Keratinocyte (primary cell): ENCODE data around the gene RNF148. TPM values are rescaled to one million over a fixed set of nuclear protein-coding genes. Genes with fewer than 3 reads are reported as not detected.

Experiments used
- DNase-seq: peaks from one replicate; pipeline ENCODE4 v3.0.0-alpha.2; 2011; ENCODE audit warnings: low read depth, missing footprints, low spot score
- FAIRE-seq: peaks from 2 replicates; lab custom pipeline; 2011; peaks lifted over from hg19 to GRCh38; lab: Jason Lieb, UNC
- H2AFZ ChIP-seq: 2 replicates; pipeline ENCODE4 v1.6.0; 2012; ENCODE audit warnings: low read length, control low read depth, inconsistent platforms; ENCODE audit not compliant: control insufficient read depth
- H3K27ac ChIP-seq: 2 replicates; pipeline ENCODE4 v1.5.1; 2011; ENCODE audit warnings: low read length; ENCODE audit not compliant: control insufficient read depth, insufficient read depth
- H3K27me3 ChIP-seq: 3 replicates; pipeline ENCODE4 v1.6.0; 2011; ENCODE audit warnings: low read length; ENCODE audit not compliant: control insufficient read depth, insufficient read depth; ENCODE audit errors: extremely low read depth
- H3K36me3 ChIP-seq, 2 experiments: 2 replicates in 1 of 2; 3 replicates in 1 of 2; pipeline ENCODE4 v1.5.1; 2011; ENCODE audit warnings: low read length in 2 of 2, mild to moderate bottlenecking in 1 of 2; ENCODE audit not compliant: control insufficient read depth in 2 of 2, insufficient read depth in 2 of 2; ENCODE audit errors: extremely low read depth in 1 of 2
- H3K4me1 ChIP-seq: 3 replicates; pipeline ENCODE4 v1.5.1; 2011; ENCODE audit warnings: low read length; ENCODE audit not compliant: control insufficient read depth, insufficient read depth; ENCODE audit errors: extremely low read depth
- H3K4me2 ChIP-seq: 3 replicates; pipeline ENCODE4 v1.6.0; 2011; ENCODE audit warnings: low read depth, low read length; ENCODE audit not compliant: control insufficient read depth, insufficient read depth; ENCODE audit errors: extremely low read depth
- H3K4me3 ChIP-seq, 3 experiments: fragments of 200-600 bp in 1 of 3; sonication (generic) in 1 of 3; 2 replicates in 2 of 3; 3 replicates in 1 of 3; pipeline ENCODE4 v1.5.1; 2011 to 2016; ENCODE audit warnings: low read length in 3 of 3, mild to moderate bottlenecking in 3 of 3, control low read depth in 2 of 3, inconsistent platforms in 1 of 3, low read depth in 1 of 3, mixed read lengths in 1 of 3, mixed run types in 1 of 3, moderate library complexity in 1 of 3; ENCODE audit not compliant: control insufficient read depth in 2 of 3, insufficient read depth in 2 of 3; ENCODE audit errors: extremely low read depth in 1 of 3
- H3K79me2 ChIP-seq: 2 replicates; pipeline ENCODE4 v1.6.0; 2012; ENCODE audit warnings: low read length; ENCODE audit not compliant: control insufficient read depth, insufficient read depth
- H3K9ac ChIP-seq: 3 replicates; pipeline ENCODE4 v1.6.0; 2011; ENCODE audit warnings: low read length; ENCODE audit not compliant: control insufficient read depth, insufficient read depth; ENCODE audit errors: extremely low read depth
- H3K9me1 ChIP-seq: 3 replicates; pipeline ENCODE4 v1.6.0; 2011; ENCODE audit warnings: low read length; ENCODE audit not compliant: control insufficient read depth, insufficient read depth; ENCODE audit errors: extremely low read depth
- H3K9me3 ChIP-seq: 2 replicates; pipeline ENCODE4 v1.5.1; 2012; ENCODE audit warnings: low read depth, low read length; ENCODE audit not compliant: control insufficient read depth
- H4K20me1 ChIP-seq: 3 replicates; pipeline ENCODE4 v1.6.0; 2011; ENCODE audit warnings: low read length; ENCODE audit not compliant: control insufficient read depth, insufficient read depth; ENCODE audit errors: extremely low read depth
- CTCF ChIP-seq, 3 experiments: IDR thresholded peaks in 1 of 3; conservative IDR thresholded peaks in 1 of 3; optimal IDR thresholded peaks in 1 of 3; 2 replicates in 2 of 3; 3 replicates in 1 of 3; pipeline versions ENCODE3 to v1.5.1; 2011; ENCODE audit warnings: low read length in 3 of 3, mild to moderate bottlenecking in 3 of 3, moderate library complexity in 2 of 3, control low read depth in 1 of 3, inconsistent platforms in 1 of 3; ENCODE audit not compliant: insufficient read depth in 2 of 3; ENCODE audit errors: extremely low read depth in 1 of 3
- EZH2 ChIP-seq: IDR thresholded peaks from one replicate; pipeline ENCODE4 v1.6.1; 2012; ENCODE audit warnings: inconsistent platforms, mild to moderate bottlenecking, low read length, moderate library complexity
- dilution Hi-C: fragments of 300-500 bp; cut with MboI; formaldehyde crosslinking; loops from one replicate; pipeline ENCODE4 v1.7.0; 2020; ENCODE audit warnings: low sequenced_read_pairs; ENCODE audit not compliant: extremely low pct_ligation_motif_present
- polyA plus RNA-seq, 5 experiments: library from polyadenylated mRNA; depleted of rRNA in 3 of 5; stranded (reverse) in 3 of 5; stranded (forward) in 1 of 5; unstranded in 1 of 5; fragments of >200 nt; gene quantifications; 1 replicate in 1 of 5; 2 replicates in 3 of 5; 3 replicates in 1 of 5; pipeline versions ENCODE4 v1.2.1 to v1.2.3, GENCODE V29; 2011 to 2012; ENCODE audit warnings: missing spikeins in 2 of 5, low read depth in 1 of 5, low replicate concordance in 1 of 5

The RNF148 gene
- polyA plus RNA-seq, 1 donor (not counting 4 experiments of a cell fraction or from before 2014, with no cell fraction given) = not detected

- H3K9ac ChIP-seq = no peak overlapping the region
- dilution Hi-C loops = no loop called here
- no peaks in the 10 kb centered on the region for H3K27me3 ChIP-seq
- no peak overlapping the region for H3K27ac ChIP-seq
- DNase-seq (no peak), FAIRE-seq (no peak)
- no peaks in the 10 kb centered on the region for H3K36me3 ChIP-seq
- no peaks in the 10 kb centered on the region for H3K79me2 ChIP-seq
- H3K9me1 ChIP-seq = no peaks in the 10 kb centered on the region
- TF ChIP-seq EZH2 = no peak
- no peak for TF ChIP-seq CTCF (optimal IDR thresholded peaks at IDR 0.05 in 1 of 3, IDR thresholded peaks at IDR 0.05 in 1 of 3, conservative IDR thresholded peaks at IDR 0.05 in 1 of 3; ENCODE audit: extremely low read depth in 1 of 3, insufficient read depth in 2 of 3, low read length in 3 of 3)
- H3K4me2 ChIP-seq = no peak overlapping the region
- H3K9me3 ChIP-seq = no peaks in the 10 kb centered on the region
- no peaks in the 10 kb centered on the region for H4K20me1 ChIP-seq
- no peak overlapping the region for H3K4me3 ChIP-seq
- no peak overlapping the region for H2AFZ ChIP-seq
- H3K4me1 ChIP-seq = no peaks in the 10 kb centered on the region
Measured at GRCh38 chr7:122717356-122718089, 14.8 kb upstream of the RNF148 start.

- no peak overlapping the region for H3K27ac ChIP-seq
- H3K27me3 ChIP-seq = no peaks in the 10 kb centered on the region
- no peaks in the 10 kb centered on the region for H4K20me1 ChIP-seq
- TF ChIP-seq EZH2 = no peak
- TF ChIP-seq CTCF (optimal IDR thresholded peaks at IDR 0.05 in 1 of 3, IDR thresholded peaks at IDR 0.05 in 1 of 3, conservative IDR thresholded peaks at IDR 0.05 in 1 of 3; ENCODE audit: extremely low read depth in 1 of 3, insufficient read depth in 2 of 3, low read length in 3 of 3) = no peak
- FAIRE-seq (no peak), DNase-seq (no peak)
- no peaks in the 10 kb centered on the region for H3K79me2 ChIP-seq
- no peaks in the 10 kb centered on the region for H3K9me3 ChIP-seq
- no peak overlapping the region for H2AFZ ChIP-seq
- no peaks in the 10 kb centered on the region for H3K9me1 ChIP-seq
- dilution Hi-C loops = no loop called here
- no peak overlapping the region for H3K9ac ChIP-seq
- no peaks in the 10 kb centered on the region for H3K4me1 ChIP-seq
- H3K4me2 ChIP-seq = no peak overlapping the region
- no peaks in the 10 kb centered on the region for H3K36me3 ChIP-seq
- H3K4me3 ChIP-seq = no peak overlapping the region
Measured at GRCh38 chr7:122715183-122715582, 12.5 kb upstream of the RNF148 start.
